Activated CD4-positive, alpha-beta T cell treated with anti-CD3 and anti-CD28 coated beads for 36 hours (primary cell): ENCODE data around the gene HSPA9. TPM values are rescaled to one million over a fixed set of nuclear protein-coding genes. Genes with fewer than 3 reads are reported as not detected.

ENCODE experiments used
- ATAC-seq: fragments of 200-7000 bp; cut with Tn5 transposase; one replicate; pipeline ENCODE4 v1.10.0; 2021; ENCODE audit warnings: mild to moderate bottlenecking, moderate library complexity
- CTCF ChIA-PET: fragments of 350-600 bp; sonication (Branson Sonifier 250); formaldehyde crosslinking; loops from one replicate; lab custom pipeline; 2021; ENCODE audit warnings: antibody characterized with exemption; lab: Charles Lee
- POLR2A ChIA-PET: fragments of 350-600 bp; sonication (Branson Sonifier 250); formaldehyde crosslinking; loops from one replicate; lab custom pipeline; 2021; ENCODE audit warnings: antibody characterized with exemption, inconsistent platforms; lab: Charles Lee
- DNase-seq: peaks from one replicate; pipeline ENCODE4 v3.0.0-alpha.2; 2020
- H3K27ac Mint-ChIP-seq: one replicate; pipeline ENCODE4 v1.8.0; 2021; ENCODE audit warnings: mixed read lengths
- H3K27me3 Mint-ChIP-seq: one replicate; pipeline ENCODE4 v1.8.0; 2021; ENCODE audit warnings: mixed read lengths
- H3K36me3 Mint-ChIP-seq: one replicate; pipeline ENCODE4 v1.8.0; 2021; ENCODE audit warnings: low read depth, mixed read lengths
- H3K4me1 Mint-ChIP-seq: one replicate; pipeline ENCODE4 v1.8.0; 2021; ENCODE audit warnings: mixed read lengths
- H3K4me3 Mint-ChIP-seq: one replicate; pipeline ENCODE4 v1.8.0; 2021; ENCODE audit warnings: mild to moderate bottlenecking, moderate library complexity, mixed read lengths
- H3K9me3 Mint-ChIP-seq: one replicate; pipeline ENCODE4 v1.8.0; 2021; ENCODE audit warnings: low read depth, mixed read lengths
- intact Hi-C, 2 experiments: fragments of 100-400 bp; cut with DNase I in 1 of 2; cut with micrococcal nuclease in 1 of 2; formaldehyde crosslinking; loops; one replicate each; pipeline versions ENCODE4 v1.14.2 to v1.15.1; 2022 to 2024; cut with DNase I, micrococcal nuclease
- total RNA-seq, 2 experiments: library from RNA; stranded (reverse); gene quantifications; one replicate each; pipeline ENCODE4 v1.2.3, GENCODE V29; 2021

HSPA9 gene
- total RNA-seq, 2 experiments from 2014 or later, result 431 to 466 TPM

GRCh38 chr5:138605254-138605972 is 30.2 kb upstream of the HSPA9 start:
- peaks cover 44% of the 10 kb centered on the region for H3K27me3 Mint-ChIP-seq
- no peak for ATAC-seq

GRCh38 chr5:138604176-138604785 is 29.1 kb upstream of the HSPA9 start:
- CTCF ChIA-PET, result interaction anchor here (0.6 to 2.5 kb wide), 8 partner anchors 20 to 319 kb away, joined by 3 to 8 read pairs (median 4); no protein-coding TSS in a partner anchor
- Mint-ChIP-seq H3K9me3 (no peaks in the 10 kb centered on the region), H3K4me1 (peaks cover 25% of the 10 kb centered on the region), H3K4me3 (no peak overlapping the region), H3K36me3 (no peaks in the 10 kb centered on the region), H3K27me3 (peaks cover 44% of the 10 kb centered on the region), H3K27ac (no peak overlapping the region)
- no peak for ATAC-seq
- POLR2A ChIA-PET, result no interaction called here
- no peak for DNase-seq
- intact Hi-C loops, result no loop called here

More at GRCh38 chr5:138605254-138605972, 30.2 kb upstream of the HSPA9 start:
- Mint-ChIP-seq H3K36me3 (no peaks in the 10 kb centered on the region), H3K4me1 (peaks cover 25% of the 10 kb centered on the region), H3K27ac (no peak overlapping the region), H3K9me3 (no peaks in the 10 kb centered on the region), H3K4me3 (no peak overlapping the region)
- CTCF ChIA-PET, result interaction anchor here (0.6 to 2.5 kb wide), 5 partner anchors 21 to 1170 kb away, joined by 3 to 8 read pairs (median 3); no protein-coding TSS in a partner anchor
- intact Hi-C loops, result no loop called here
- POLR2A ChIA-PET, result no interaction called here
- DNase-seq, result no peak

- peak; percentile 82 for ATAC-seq
- H3K9me3 Mint-ChIP-seq, result no peaks in the 10 kb centered on the region
- peak; percentile 54 for DNase-seq
- intact Hi-C loops, result no loop called here
- no peak overlapping the region for H3K4me3 Mint-ChIP-seq
- H3K36me3 Mint-ChIP-seq, result no peaks in the 10 kb centered on the region
- ChIA-PET POLR2A (no interaction called here), CTCF (interaction anchor here (0.6 to 2.5 kb wide), 5 partner anchors 10 to 318 kb away, joined by 3 to 8 read pairs (median 4); no protein-coding TSS in a partner anchor)
- H3K27me3 Mint-ChIP-seq, result peaks cover 46% of the 10 kb centered on the region
- H3K4me1 Mint-ChIP-seq, result peaks cover 25% of the 10 kb centered on the region
- H3K27ac Mint-ChIP-seq, result peak overlapping the region; percentile 9
Measured at GRCh38 chr5:138603249-138603920, 28.2 kb upstream of the HSPA9 start.

GRCh38 chr5:138602371-138603000 is 27.3 kb upstream of the HSPA9 start:
- H3K4me1 Mint-ChIP-seq, result peaks cover 25% of the 10 kb centered on the region
- no peak overlapping the region for H3K4me3 Mint-ChIP-seq
- peaks cover 46% of the 10 kb centered on the region for H3K27me3 Mint-ChIP-seq
- ChIA-PET POLR2A (no interaction called here), CTCF (interaction anchor here (2.1 kb wide), 1 partner anchor 23 kb away, joined by 6 read pairs; no protein-coding TSS in a partner anchor)
- ATAC-seq (no peak), DNase-seq (no peak)
- intact Hi-C loops, result no loop called here
- no peak overlapping the region for H3K27ac Mint-ChIP-seq
- H3K36me3 Mint-ChIP-seq, result no peaks in the 10 kb centered on the region
- no peaks in the 10 kb centered on the region for H3K9me3 Mint-ChIP-seq

- peaks cover 55% of the 10 kb centered on the region for H3K27me3 Mint-ChIP-seq
- ATAC-seq (peak; percentile 60), DNase-seq (peak; percentile 38)
- POLR2A ChIA-PET, result no interaction called here
- intact Hi-C loops, result no loop called here
- CTCF ChIA-PET, result interaction anchor here (0.6 kb wide), 1 partner anchor 262 kb away, joined by 3 read pairs; no protein-coding TSS in a partner anchor
- H3K9me3 Mint-ChIP-seq, result no peaks in the 10 kb centered on the region
- H3K4me1 Mint-ChIP-seq, result peaks cover 25% of the 10 kb centered on the region
- no peak overlapping the region for H3K4me3 Mint-ChIP-seq
- no peak overlapping the region for H3K27ac Mint-ChIP-seq
- no peaks in the 10 kb centered on the region for H3K36me3 Mint-ChIP-seq
Measured at GRCh38 chr5:138601444-138601843, 26.2 kb upstream of the HSPA9 start.

GRCh38 chr5:138600446-138600845 is 25.2 kb upstream of the HSPA9 start:
- no peak overlapping the region for H3K27ac Mint-ChIP-seq
- peaks cover 25% of the 10 kb centered on the region for H3K4me1 Mint-ChIP-seq
- CTCF ChIA-PET, result interaction anchor here (1.1 kb wide), 1 partner anchor 14 kb away, joined by 6 read pairs; no protein-coding TSS in a partner anchor
- POLR2A ChIA-PET, result interaction anchor here (0.6 kb wide), 1 partner anchor 75 kb away, joined by 9 read pairs; no protein-coding TSS in a partner anchor
- no peak overlapping the region for H3K4me3 Mint-ChIP-seq
- no peak for ATAC-seq
- peaks cover 49% of the 10 kb centered on the region for H3K27me3 Mint-ChIP-seq
- H3K36me3 Mint-ChIP-seq, result no peaks in the 10 kb centered on the region
- DNase-seq, result no peak
- intact Hi-C loops, result no loop called here
- H3K9me3 Mint-ChIP-seq, result no peaks in the 10 kb centered on the region

- Mint-ChIP-seq H3K9me3 (no peaks in the 10 kb centered on the region), H3K36me3 (no peaks in the 10 kb centered on the region), H3K4me3 (no peak overlapping the region), H3K4me1 (peaks cover 11% of the 10 kb centered on the region), H3K27ac (no peak overlapping the region), H3K27me3 (peaks cover 38% of the 10 kb centered on the region)
- no peak for DNase-seq
- ATAC-seq, result no peak
- intact Hi-C loops, result no loop called here
- ChIA-PET CTCF (interaction anchor here (0.6 kb wide), 1 partner anchor 596 kb away, joined by 3 read pairs; no protein-coding TSS in a partner anchor), POLR2A (no interaction called here)
Measured at GRCh38 chr5:138597661-138598400, 22.6 kb upstream of the HSPA9 start.

GRCh38 chr5:138596105-138596881 is 21.1 kb upstream of the HSPA9 start:
- ATAC-seq (no peak), DNase-seq (no peak)
- Mint-ChIP-seq H3K9me3 (no peaks in the 10 kb centered on the region), H3K4me3 (no peak overlapping the region), H3K4me1 (peaks cover 1% of the 10 kb centered on the region), H3K27ac (no peak overlapping the region), H3K36me3 (no peaks in the 10 kb centered on the region), H3K27me3 (peaks cover 33% of the 10 kb centered on the region)
- intact Hi-C loops, result no loop called here
- CTCF ChIA-PET, result interaction anchor here (0.6 to 1.7 kb wide), 6 partner anchors 12 to 395 kb away, joined by 3 to 6 read pairs (median 4); no protein-coding TSS in a partner anchor
- POLR2A ChIA-PET, result no interaction called here

- CTCF ChIA-PET, result interaction anchor here (0.6 to 1.7 kb wide), 8 partner anchors 11 to 1170 kb away, joined by 3 to 4 read pairs (median 4); no protein-coding TSS in a partner anchor
- intact Hi-C loops, result no loop called here
Measured at GRCh38 chr5:138595180-138595795, 20.1 kb upstream of the HSPA9 start.

More at GRCh38 chr5:138595180-138595795, 20.1 kb upstream of the HSPA9 start:
- POLR2A ChIA-PET, result no interaction called here
- ATAC-seq (no peak), DNase-seq (no peak)
- H3K9me3 Mint-ChIP-seq, result no peaks in the 10 kb centered on the region
- H3K36me3 Mint-ChIP-seq, result no peaks in the 10 kb centered on the region
- no peak overlapping the region for H3K27ac Mint-ChIP-seq
- H3K4me1 Mint-ChIP-seq, result no peaks in the 10 kb centered on the region
- no peak overlapping the region for H3K4me3 Mint-ChIP-seq
- peaks cover 27% of the 10 kb centered on the region for H3K27me3 Mint-ChIP-seq
